Smooth muscle cell (in vitro differentiated cells): Measurements from ENCODE around the gene NTM. TPM values are rescaled to one million over a fixed set of nuclear protein-coding genes. Genes with fewer than 3 reads are reported as not detected.

Experiments
- DNase-seq: peaks from one replicate; lab custom pipeline; 2025; ENCODE audit not compliant: unreplicated experiment; lab: John Stamatoyannopoulos, UW
- H2AFZ ChIP-seq: fragments of 200-600 bp; sonication (generic); 2 replicates; pipeline ENCODE4 v1.6.0; 2016; ENCODE audit warnings: antibody characterized with exemption, low read depth, mild to moderate bottlenecking
- H3F3A ChIP-seq: fragments of 200-600 bp; sonication (generic); 2 replicates; pipeline ENCODE4 v1.6.0; 2017; ENCODE audit warnings: antibody characterized with exemption, low read depth
- H3K27ac ChIP-seq: fragments of 200-600 bp; sonication (generic); 2 replicates; pipeline ENCODE4 v1.5.1; 2016; ENCODE audit warnings: low read depth, mild to moderate bottlenecking
- H3K27me3 ChIP-seq: fragments of 200-600 bp; sonication (generic); 2 replicates; pipeline ENCODE4 v1.6.1; 2016; ENCODE audit warnings: low read depth, mild to moderate bottlenecking
- H3K36me3 ChIP-seq: fragments of 200-600 bp; sonication (generic); 2 replicates; pipeline ENCODE4 v1.5.1; 2016; ENCODE audit warnings: low read depth
- H3K4me1 ChIP-seq: fragments of 200-600 bp; sonication (generic); 2 replicates; pipeline ENCODE4 v1.5.1; 2016; ENCODE audit warnings: low read depth
- H3K4me2 ChIP-seq: fragments of 200-600 bp; sonication (generic); 2 replicates; pipeline ENCODE4 v1.6.0; 2016; ENCODE audit warnings: mild to moderate bottlenecking
- H3K4me3 ChIP-seq: fragments of 200-600 bp; sonication (generic); 2 replicates; pipeline ENCODE4 v1.5.1; 2016; ENCODE audit warnings: mild to moderate bottlenecking
- H3K79me2 ChIP-seq: fragments of 200-600 bp; sonication (generic); 2 replicates; pipeline ENCODE4 v1.6.0; 2016; ENCODE audit warnings: low read depth, mild to moderate bottlenecking
- H3K9ac ChIP-seq: fragments of 200-600 bp; sonication (generic); 2 replicates; pipeline ENCODE4 v1.6.0; 2016; ENCODE audit warnings: low read depth
- H3K9me3 ChIP-seq: fragments of 200-600 bp; sonication (generic); replicated peaks from 2 replicates; pipeline ENCODE4 v1.5.1; 2016; ENCODE audit warnings: low read depth
- H4K20me1 ChIP-seq: fragments of 200-600 bp; sonication (generic); 2 replicates; pipeline ENCODE4 v1.6.0; 2016; ENCODE audit warnings: low read depth
- WGBS: methylation state at CpG from one replicate; pipeline ENCODE4 v1.1.7; 2016; ENCODE audit warnings: low lambda C conversion rate; 5-methylcytosine and 5-hydroxymethylcytosine counted together
- polyA plus RNA-seq: library from polyadenylated mRNA; unstranded; fragments of >200 nt; fragmentation: Nextera tagmentation; extraction: Ambion mirVana; gene quantifications from 2 replicates; pipeline ENCODE4 v1.2.1, GENCODE V29; 2016
- total RNA-seq: library from RNA; depleted of rRNA; stranded (reverse); fragments of >200 nt; gene quantifications from 2 replicates; pipeline ENCODE4 v1.2.3, GENCODE V29; 2014
- TF ChIP-seq, protein P1 (sequence below): fragments of 200-600 bp; sonication (generic); IDR thresholded peaks from 2 replicates; pipeline ENCODE4 v1.5.1; 2017; ENCODE audit warnings: borderline replicate concordance, mild to moderate bottlenecking, antibody characterized with exemption; ENCODE audit not compliant: insufficient read depth, poor library complexity, severe bottlenecking

The NTM gene
- total and polyA plus RNA-seq, 2 experiments from 2014 or later: 68.9 to 123 TPM

DNA sequence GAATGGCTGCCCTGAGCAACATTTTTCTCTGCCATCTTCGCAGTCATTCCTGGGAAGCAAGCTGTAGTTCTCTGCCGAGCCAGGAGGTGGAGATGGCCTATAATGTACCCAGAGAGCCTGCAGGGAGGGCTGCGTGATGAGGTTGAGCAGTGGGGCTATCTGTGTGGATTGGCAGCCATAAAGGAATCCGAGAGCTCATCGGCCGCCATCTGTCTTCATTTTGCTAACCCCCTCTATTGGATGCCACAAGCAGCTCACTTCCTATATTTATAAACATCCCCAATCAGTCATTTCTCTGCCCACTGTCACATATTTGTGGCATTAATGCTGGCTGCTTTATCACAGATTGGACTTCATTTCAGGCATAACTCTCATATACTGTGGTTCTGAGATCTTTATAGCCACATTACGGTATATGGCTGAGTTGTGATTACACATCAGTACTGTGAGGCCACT is 209.5 kb downstream of the NTM start:
- no peaks in the 10 kb centered on the region for H3K36me3 ChIP-seq
- H3K4me3 ChIP-seq: no peak overlapping the region
- peak overlapping the region; percentile 26 for H3K4me2 ChIP-seq
- H3K79me2 ChIP-seq: no peaks in the 10 kb centered on the region
- H3F3A ChIP-seq: no peaks in the 10 kb centered on the region
- TF ChIP-seq, protein P1, sequence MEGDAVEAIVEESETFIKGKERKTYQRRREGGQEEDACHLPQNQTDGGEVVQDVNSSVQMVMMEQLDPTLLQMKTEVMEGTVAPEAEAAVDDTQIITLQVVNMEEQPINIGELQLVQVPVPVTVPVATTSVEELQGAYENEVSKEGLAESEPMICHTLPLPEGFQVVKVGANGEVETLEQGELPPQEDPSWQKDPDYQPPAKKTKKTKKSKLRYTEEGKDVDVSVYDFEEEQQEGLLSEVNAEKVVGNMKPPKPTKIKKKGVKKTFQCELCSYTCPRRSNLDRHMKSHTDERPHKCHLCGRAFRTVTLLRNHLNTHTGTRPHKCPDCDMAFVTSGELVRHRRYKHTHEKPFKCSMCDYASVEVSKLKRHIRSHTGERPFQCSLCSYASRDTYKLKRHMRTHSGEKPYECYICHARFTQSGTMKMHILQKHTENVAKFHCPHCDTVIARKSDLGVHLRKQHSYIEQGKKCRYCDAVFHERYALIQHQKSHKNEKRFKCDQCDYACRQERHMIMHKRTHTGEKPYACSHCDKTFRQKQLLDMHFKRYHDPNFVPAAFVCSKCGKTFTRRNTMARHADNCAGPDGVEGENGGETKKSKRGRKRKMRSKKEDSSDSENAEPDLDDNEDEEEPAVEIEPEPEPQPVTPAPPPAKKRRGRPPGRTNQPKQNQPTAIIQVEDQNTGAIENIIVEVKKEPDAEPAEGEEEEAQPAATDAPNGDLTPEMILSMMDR: peak; percentile 59
- WGBS: 39% methylated on average over 7 of the region's 7 CpGs
- peaks cover 23% of the 10 kb centered on the region for H3K27me3 ChIP-seq
- no peaks in the 10 kb centered on the region for H3K4me1 ChIP-seq
- no peak for DNase-seq
- peak overlapping the region; percentile 45 for H3K9ac ChIP-seq
- H3K27ac ChIP-seq: peak overlapping the region; percentile 77
- no peaks in the 10 kb centered on the region for H4K20me1 ChIP-seq
- H2AFZ ChIP-seq: no peak overlapping the region
- no peaks in the 10 kb centered on the region for H3K9me3 ChIP-seq

GRCh38 chr11:131580476-131580875 is 210.1 kb downstream of the NTM start:
- H3K79me2 ChIP-seq: no peaks in the 10 kb centered on the region
- peak overlapping the region; percentile 45 for H3K9ac ChIP-seq
- peak overlapping the region; percentile 23 for H3K4me2 ChIP-seq

GRCh38 chr11:131581046-131581445 is 210.6 kb downstream of the NTM start:
- H3K9ac ChIP-seq: no peak overlapping the region
- H3K9me3 ChIP-seq: no peaks in the 10 kb centered on the region
- no peaks in the 10 kb centered on the region for H3K79me2 ChIP-seq
- no peaks in the 10 kb centered on the region for H4K20me1 ChIP-seq
- peak overlapping the region; percentile 77 for H3K27ac ChIP-seq
- TF ChIP-seq, protein P1: no peak
- no peak overlapping the region for H2AFZ ChIP-seq
- no peaks in the 10 kb centered on the region for H3K36me3 ChIP-seq
- 89% methylated on average over 6 of the region's 6 CpGs for WGBS
- H3K4me1 ChIP-seq: no peaks in the 10 kb centered on the region
- H3K4me3 ChIP-seq: no peak overlapping the region
- H3K4me2 ChIP-seq: no peak overlapping the region
- no peaks in the 10 kb centered on the region for H3F3A ChIP-seq
- peaks cover 12% of the 10 kb centered on the region for H3K27me3 ChIP-seq
- no peak for DNase-seq

More at GRCh38 chr11:131580476-131580875, 210.1 kb downstream of the NTM start:
- Histone ChIP-seq H3K36me3 (no peaks in the 10 kb centered on the region), H3K4me1 (no peaks in the 10 kb centered on the region), H3F3A (no peaks in the 10 kb centered on the region), H3K27me3 (peaks cover 18% of the 10 kb centered on the region), H3K27ac (peak overlapping the region; percentile 77), H3K9me3 (no peaks in the 10 kb centered on the region), H4K20me1 (no peaks in the 10 kb centered on the region), H3K4me3 (no peak overlapping the region), H2AFZ (no peak overlapping the region)
- WGBS: 54% methylated on average over 4 of the region's 4 CpGs
- TF ChIP-seq, protein P1: no peak
- no peak for DNase-seq

DNA sequence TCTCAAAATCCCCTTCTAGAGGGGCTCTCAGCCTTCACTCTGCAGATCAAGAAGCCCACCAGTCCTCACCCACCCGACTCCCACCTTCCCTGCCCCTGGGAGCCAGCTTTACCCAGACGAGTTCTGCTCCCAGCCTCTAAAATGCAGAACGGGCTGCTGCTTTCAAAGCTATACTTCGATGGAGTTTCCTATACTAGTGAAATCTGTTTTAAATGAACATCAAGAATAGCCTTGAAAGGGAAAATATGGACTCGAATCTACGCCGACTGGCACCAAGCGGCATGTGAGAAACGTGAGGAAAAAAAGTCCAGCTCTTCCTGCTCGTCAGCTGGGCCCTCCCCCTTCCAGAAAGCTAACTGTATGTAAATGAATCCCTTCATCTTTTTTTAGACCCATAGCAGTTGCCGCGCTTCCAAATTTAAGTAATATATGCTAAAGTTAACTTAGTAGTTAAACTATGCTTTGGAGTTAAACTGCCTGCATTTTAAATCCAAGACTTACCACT is 211.7 kb downstream of the NTM start:
- no peak for DNase-seq
- Histone ChIP-seq H3K9ac (no peak overlapping the region), H3K4me1 (no peaks in the 10 kb centered on the region), H3F3A (no peaks in the 10 kb centered on the region), H3K4me3 (no peak overlapping the region), H2AFZ (no peak overlapping the region), H3K36me3 (no peaks in the 10 kb centered on the region), H3K27me3 (peaks cover 2% of the 10 kb centered on the region), H3K4me2 (no peak overlapping the region), H3K79me2 (no peaks in the 10 kb centered on the region), H4K20me1 (no peaks in the 10 kb centered on the region), H3K9me3 (no peaks in the 10 kb centered on the region), H3K27ac (no peak overlapping the region)
- 88% methylated on average over 12 of the region's 12 CpGs for WGBS
- TF ChIP-seq, protein P1: no peak
